Measurements from ENCODE around the gene HHAT.

Gene HHAT

DNA sequence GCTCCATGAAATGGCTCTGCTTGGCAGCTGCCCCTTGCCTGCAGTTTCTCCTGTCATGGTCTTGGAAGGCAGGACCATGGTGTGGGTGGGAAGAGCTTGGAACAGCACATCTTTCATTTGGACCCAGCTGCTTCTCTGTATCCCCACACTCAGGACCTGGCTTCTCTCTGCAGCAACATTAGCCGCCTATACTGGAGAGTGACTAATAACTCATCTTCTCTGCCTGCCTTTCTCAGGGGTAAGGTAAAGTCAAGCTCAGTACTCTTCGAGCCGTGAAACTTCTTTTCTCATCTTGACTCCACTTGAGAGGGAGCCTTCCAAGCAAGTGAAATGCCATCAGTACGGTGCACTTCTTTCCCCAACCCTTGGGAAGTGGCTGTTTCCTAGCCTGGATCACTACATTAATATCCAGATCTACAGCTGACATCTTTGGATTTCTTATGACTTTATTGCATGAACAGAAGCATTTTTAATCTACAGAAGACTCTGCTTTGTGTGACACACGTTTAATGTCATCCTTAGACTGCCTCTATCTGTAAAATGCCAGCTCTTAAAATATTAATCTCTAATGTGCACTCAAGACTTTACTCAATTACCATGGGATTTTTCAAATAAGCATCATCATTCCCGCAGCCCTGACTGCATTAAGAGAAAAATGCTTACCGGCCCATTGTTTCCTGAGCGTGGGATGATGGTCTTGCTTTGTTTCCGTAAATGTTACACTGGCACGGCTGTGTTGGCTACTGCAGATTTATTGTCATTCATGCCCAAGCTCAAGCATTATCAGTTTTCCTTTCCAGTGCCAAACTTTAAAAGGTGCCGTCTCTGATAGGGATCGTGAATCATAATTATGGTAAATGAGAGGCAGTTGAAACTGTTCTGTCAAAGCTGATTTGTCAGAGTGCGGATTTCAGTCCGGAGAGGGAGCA lies 242.9 kb downstream of the HHAT start:
- Histone ChIP-seq H3K27ac (ENCODE audit: insufficient read depth, low read length, poor library complexity, severe bottlenecking) (no peak overlapping the region), H3K4me1 (ENCODE audit: control insufficient read depth, insufficient read depth, low read length, poor library complexity, severe bottlenecking) (no peaks in the 10 kb centered on the region), H3K36me3 (ENCODE audit: control insufficient read depth, insufficient read depth, low read length) (no peaks in the 10 kb centered on the region), H3K4me3 (ENCODE audit: insufficient read depth, low read depth, low read length, poor library complexity, severe bottlenecking) (no peak overlapping the region), H3K9me3 (ENCODE audit: control insufficient read depth, low read length) (no peaks in the 10 kb centered on the region), H3K27me3 (replicated peaks; ENCODE audit: control insufficient read depth, insufficient read depth, low read length, poor library complexity, severe bottlenecking) (no peaks in the 10 kb centered on the region)
- no peak for DNase-seq

GRCh38 chr1:210573141-210573540 lies 244.4 kb downstream of the HHAT start:
- Histone ChIP-seq H3K27ac (ENCODE audit: insufficient read depth, low read length, poor library complexity, severe bottlenecking) (no peak overlapping the region), H3K4me3 (ENCODE audit: insufficient read depth, low read depth, low read length, poor library complexity, severe bottlenecking) (no peak overlapping the region), H3K9me3 (ENCODE audit: control insufficient read depth, low read length) (no peaks in the 10 kb centered on the region), H3K36me3 (ENCODE audit: control insufficient read depth, insufficient read depth, low read length) (no peaks in the 10 kb centered on the region), H3K27me3 (replicated peaks; ENCODE audit: control insufficient read depth, insufficient read depth, low read length, poor library complexity, severe bottlenecking) (no peaks in the 10 kb centered on the region), H3K4me1 (ENCODE audit: control insufficient read depth, insufficient read depth, low read length, poor library complexity, severe bottlenecking) (no peaks in the 10 kb centered on the region)
- no peak for DNase-seq

DNA sequence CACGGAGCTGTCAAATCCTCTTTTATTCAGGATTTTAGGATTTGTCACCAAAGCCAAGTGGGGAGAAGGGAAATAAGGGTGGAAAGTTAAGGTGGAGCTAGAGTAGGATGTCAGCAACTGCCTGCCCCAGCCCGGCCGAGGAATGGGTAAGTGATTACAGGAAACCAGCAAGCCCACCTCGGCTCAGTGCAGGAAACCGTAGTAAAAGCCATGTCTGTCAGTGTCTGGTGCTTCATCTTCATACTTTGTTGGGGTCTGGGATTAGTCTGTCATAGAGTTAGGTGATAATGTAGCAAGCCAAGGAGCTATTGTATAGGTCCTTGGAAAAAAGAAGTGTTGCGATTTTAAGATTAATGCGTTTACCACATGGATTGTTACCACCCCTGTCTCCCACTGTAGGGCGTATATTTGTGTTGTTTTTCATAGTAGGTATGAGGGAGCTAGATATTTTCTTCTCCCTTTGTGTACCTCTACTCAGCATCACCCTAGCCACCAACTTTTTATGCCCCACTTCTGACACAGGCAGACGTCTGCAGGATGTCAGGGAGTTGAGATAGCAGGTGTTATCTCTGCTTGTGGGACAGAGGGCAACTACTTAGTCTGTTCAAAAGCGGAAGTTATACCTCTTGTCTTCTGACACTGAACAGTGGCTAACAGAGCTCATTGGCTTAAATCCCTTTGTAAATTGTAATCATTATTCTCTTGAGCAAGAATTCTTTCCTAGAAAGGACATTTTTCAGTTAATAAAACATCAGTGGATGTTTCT lies 253.7 kb downstream of the HHAT start:
- Histone ChIP-seq H3K27me3 (replicated peaks; ENCODE audit: control insufficient read depth, insufficient read depth, low read length, poor library complexity, severe bottlenecking) (no peaks in the 10 kb centered on the region), H3K27ac (ENCODE audit: insufficient read depth, low read length, poor library complexity, severe bottlenecking) (no peak overlapping the region), H3K4me3 (ENCODE audit: insufficient read depth, low read depth, low read length, poor library complexity, severe bottlenecking) (no peak overlapping the region), H3K9me3 (ENCODE audit: control insufficient read depth, low read length) (no peaks in the 10 kb centered on the region), H3K36me3 (ENCODE audit: control insufficient read depth, insufficient read depth, low read length) (no peaks in the 10 kb centered on the region), H3K4me1 (ENCODE audit: control insufficient read depth, insufficient read depth, low read length, poor library complexity, severe bottlenecking) (no peaks in the 10 kb centered on the region)
- DNase-seq: no peak

- H3K27ac ChIP-seq (ENCODE audit: insufficient read depth, low read length, poor library complexity, severe bottlenecking): no peak overlapping the region
- no peaks in the 10 kb centered on the region for H3K4me1 ChIP-seq (ENCODE audit: control insufficient read depth, insufficient read depth, low read length, poor library complexity, severe bottlenecking)
- H3K9me3 ChIP-seq (ENCODE audit: control insufficient read depth, low read length): no peaks in the 10 kb centered on the region
- H3K36me3 ChIP-seq (ENCODE audit: control insufficient read depth, insufficient read depth, low read length): no peaks in the 10 kb centered on the region
- no peaks in the 10 kb centered on the region for H3K27me3 ChIP-seq (replicated peaks; ENCODE audit: control insufficient read depth, insufficient read depth, low read length, poor library complexity, severe bottlenecking)
- peak in 1 of 3 donors; percentile 27 for DNase-seq
- no peak overlapping the region for H3K4me3 ChIP-seq (ENCODE audit: insufficient read depth, low read depth, low read length, poor library complexity, severe bottlenecking)
Measured at GRCh38 chr1:210584439-210585113, 255.9 kb downstream of the HHAT start.

DNA sequence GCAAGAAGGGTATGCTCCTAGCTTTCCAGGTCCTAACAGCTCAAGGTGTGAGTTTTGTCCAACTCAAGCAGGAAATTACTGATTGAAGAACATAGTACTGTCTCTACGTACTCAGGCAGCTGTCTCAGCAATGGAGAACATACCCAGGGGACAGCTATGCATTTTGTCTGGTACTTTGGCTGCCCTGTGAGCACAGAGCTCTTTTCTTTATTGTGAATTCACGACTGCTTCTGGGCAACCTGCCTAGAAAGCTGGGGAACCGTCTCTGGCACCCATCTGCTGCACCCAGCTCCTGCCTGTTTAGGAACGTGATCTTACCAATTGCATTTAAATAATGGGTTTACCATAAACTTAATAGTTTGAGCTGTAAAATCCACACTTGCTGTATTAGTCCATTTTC lies 258.1 kb downstream of the HHAT start:
- no peak overlapping the region for H3K4me3 ChIP-seq (ENCODE audit: insufficient read depth, low read depth, low read length, poor library complexity, severe bottlenecking)
- H3K4me1 ChIP-seq (ENCODE audit: control insufficient read depth, insufficient read depth, low read length, poor library complexity, severe bottlenecking): no peaks in the 10 kb centered on the region
- H3K27me3 ChIP-seq (replicated peaks; ENCODE audit: control insufficient read depth, insufficient read depth, low read length, poor library complexity, severe bottlenecking): no peaks in the 10 kb centered on the region
- DNase-seq: no peak
- H3K27ac ChIP-seq (ENCODE audit: insufficient read depth, low read length, poor library complexity, severe bottlenecking): no peak overlapping the region
- H3K36me3 ChIP-seq (ENCODE audit: control insufficient read depth, insufficient read depth, low read length): no peaks in the 10 kb centered on the region
- H3K9me3 ChIP-seq (ENCODE audit: control insufficient read depth, low read length): no peaks in the 10 kb centered on the region

DNA sequence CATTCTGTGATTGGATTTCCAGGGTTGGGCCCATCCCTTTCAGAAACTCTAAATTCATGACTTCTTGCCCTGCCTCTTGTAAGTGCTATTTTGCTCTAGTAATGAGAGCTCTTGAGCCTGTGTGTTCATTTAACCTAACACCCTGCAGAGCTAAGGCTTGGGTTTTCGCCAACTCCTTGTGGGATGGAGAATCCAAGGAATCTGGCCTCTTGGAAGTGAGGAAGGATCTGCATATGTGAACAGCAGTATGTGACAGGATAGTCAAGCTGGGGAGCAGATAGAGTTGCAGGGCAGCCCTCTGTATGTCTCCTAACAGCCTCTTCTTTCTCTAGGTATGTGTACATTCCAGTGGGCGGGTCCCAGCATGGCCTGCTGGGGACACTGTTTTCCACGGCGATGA lies 258.9 kb downstream of the HHAT start:
- Histone ChIP-seq H3K27me3 (replicated peaks; ENCODE audit: control insufficient read depth, insufficient read depth, low read length, poor library complexity, severe bottlenecking) (no peaks in the 10 kb centered on the region), H3K9me3 (ENCODE audit: control insufficient read depth, low read length) (no peaks in the 10 kb centered on the region), H3K4me3 (ENCODE audit: insufficient read depth, low read depth, low read length, poor library complexity, severe bottlenecking) (no peak overlapping the region), H3K4me1 (ENCODE audit: control insufficient read depth, insufficient read depth, low read length, poor library complexity, severe bottlenecking) (no peaks in the 10 kb centered on the region), H3K36me3 (ENCODE audit: control insufficient read depth, insufficient read depth, low read length) (no peaks in the 10 kb centered on the region), H3K27ac (ENCODE audit: insufficient read depth, low read length, poor library complexity, severe bottlenecking) (no peak overlapping the region)
- no peak for DNase-seq

GRCh38 chr1:210588357-210588756 lies 259.7 kb downstream of the HHAT start:
- Histone ChIP-seq H3K9me3 (ENCODE audit: control insufficient read depth, low read length) (no peaks in the 10 kb centered on the region), H3K4me3 (ENCODE audit: insufficient read depth, low read depth, low read length, poor library complexity, severe bottlenecking) (no peak overlapping the region), H3K36me3 (ENCODE audit: control insufficient read depth, insufficient read depth, low read length) (no peaks in the 10 kb centered on the region), H3K27ac (ENCODE audit: insufficient read depth, low read length, poor library complexity, severe bottlenecking) (no peak overlapping the region), H3K27me3 (replicated peaks; ENCODE audit: control insufficient read depth, insufficient read depth, low read length, poor library complexity, severe bottlenecking) (no peaks in the 10 kb centered on the region), H3K4me1 (ENCODE audit: control insufficient read depth, insufficient read depth, low read length, poor library complexity, severe bottlenecking) (no peaks in the 10 kb centered on the region)
- no peak for DNase-seq

- no peaks in the 10 kb centered on the region for H3K4me1 ChIP-seq (ENCODE audit: control insufficient read depth, insufficient read depth, low read length, poor library complexity, severe bottlenecking)
- H3K36me3 ChIP-seq (ENCODE audit: control insufficient read depth, insufficient read depth, low read length): no peaks in the 10 kb centered on the region
- H3K27ac ChIP-seq (ENCODE audit: insufficient read depth, low read length, poor library complexity, severe bottlenecking): no peak overlapping the region
- no peak overlapping the region for H3K4me3 ChIP-seq (ENCODE audit: insufficient read depth, low read depth, low read length, poor library complexity, severe bottlenecking)
- H3K27me3 ChIP-seq (replicated peaks; ENCODE audit: control insufficient read depth, insufficient read depth, low read length, poor library complexity, severe bottlenecking): no peaks in the 10 kb centered on the region
- H3K9me3 ChIP-seq (ENCODE audit: control insufficient read depth, low read length): no peaks in the 10 kb centered on the region
- no peak for DNase-seq
Measured at GRCh38 chr1:210588946-210589345, 260.2 kb downstream of the HHAT start.

- DNase-seq: no peak
- Histone ChIP-seq H3K36me3 (ENCODE audit: control insufficient read depth, insufficient read depth, low read length) (no peaks in the 10 kb centered on the region), H3K9me3 (ENCODE audit: control insufficient read depth, low read length) (no peaks in the 10 kb centered on the region), H3K27ac (ENCODE audit: insufficient read depth, low read length, poor library complexity, severe bottlenecking) (no peak overlapping the region), H3K27me3 (replicated peaks; ENCODE audit: control insufficient read depth, insufficient read depth, low read length, poor library complexity, severe bottlenecking) (no peaks in the 10 kb centered on the region), H3K4me3 (ENCODE audit: insufficient read depth, low read depth, low read length, poor library complexity, severe bottlenecking) (no peak overlapping the region), H3K4me1 (ENCODE audit: control insufficient read depth, insufficient read depth, low read length, poor library complexity, severe bottlenecking) (no peaks in the 10 kb centered on the region)
Measured at GRCh38 chr1:210591214-210591613, 262.5 kb downstream of the HHAT start.

- H3K4me3 ChIP-seq (ENCODE audit: insufficient read depth, low read depth, low read length, poor library complexity, severe bottlenecking): no peak overlapping the region
- H3K36me3 ChIP-seq (ENCODE audit: control insufficient read depth, insufficient read depth, low read length): no peaks in the 10 kb centered on the region
- H3K27me3 ChIP-seq (replicated peaks; ENCODE audit: control insufficient read depth, insufficient read depth, low read length, poor library complexity, severe bottlenecking): no peaks in the 10 kb centered on the region
- no peaks in the 10 kb centered on the region for H3K9me3 ChIP-seq (ENCODE audit: control insufficient read depth, low read length)
- DNase-seq: no peak
- H3K4me1 ChIP-seq (ENCODE audit: control insufficient read depth, insufficient read depth, low read length, poor library complexity, severe bottlenecking): no peaks in the 10 kb centered on the region
- no peak overlapping the region for H3K27ac ChIP-seq (ENCODE audit: insufficient read depth, low read length, poor library complexity, severe bottlenecking)
Measured at GRCh38 chr1:210594605-210595004, 265.9 kb downstream of the HHAT start.
